GM18870 (cell line): ENCODE data around the gene REEP5.
"Not testable (repeated sequence)": the region's sequence is repeated elsewhere in the genome, so short reads cannot be mapped to it uniquely, and the experiment has no call there.

ENCODE experiments used
- ATAC-seq: cut with Tn5 transposase; IDR thresholded peaks from one replicate; pipeline ENCODE4 v1.9.1; 2021; ENCODE audit warnings: moderate library complexity; ENCODE audit not compliant: unreplicated experiment

Gene REEP5

GRCh38 chr5:112892776-112893175, 29.3 kb downstream of the REEP5 start:
- ATAC-seq, result no peak

- not testable (repeated sequence) for ATAC-seq
Measured at GRCh38 chr5:112892066-112892465, 30.0 kb downstream of the REEP5 start.

GRCh38 chr5:112886975-112887374, 35.1 kb downstream of the REEP5 start:
- no peak for ATAC-seq

- no peak for ATAC-seq
Measured at GRCh38 chr5:112885001-112885400, 37.0 kb downstream of the REEP5 start.

- ATAC-seq, result no peak
Measured at GRCh38 chr5:112883192-112883591, 38.8 kb downstream of the REEP5 start.

GRCh38 chr5:112880219-112880964, 41.6 kb downstream of the REEP5 start:
- no peak for ATAC-seq

GRCh38 chr5:112878760-112879159, 43.3 kb downstream of the REEP5 start:
- ATAC-seq, result peak; percentile 61

GRCh38 chr5:112878101-112878500, 43.9 kb downstream of the REEP5 start:
- ATAC-seq, result no peak

GRCh38 chr5:112876362-112876761, 45.7 kb downstream of the REEP5 start:
- no peak for ATAC-seq

GRCh38 chr5:112870966-112871365, 51.1 kb downstream of the REEP5 start:
- no peak for ATAC-seq

- peak; percentile 61 for ATAC-seq
Measured at GRCh38 chr5:112869948-112870347, 52.1 kb downstream of the REEP5 start.

- ATAC-seq, result no peak
Measured at GRCh38 chr5:112867411-112867810, 54.6 kb downstream of the REEP5 start.

GRCh38 chr5:112866739-112867138, 55.3 kb downstream of the REEP5 start:
- ATAC-seq, result no peak

GRCh38 chr5:112865128-112865527, 56.9 kb downstream of the REEP5 start:
- no peak for ATAC-seq

- no peak for ATAC-seq
Measured at GRCh38 chr5:112863549-112863948, 58.5 kb downstream of the REEP5 start.

GRCh38 chr5:112862085-112862484, 59.9 kb downstream of the REEP5 start:
- ATAC-seq, result no peak

GRCh38 chr5:112861638-112861985, 60.4 kb downstream of the REEP5 start:
- ATAC-seq, result no peak

GRCh38 chr5:112860929-112861637, 60.9 kb downstream of the REEP5 start, which contains the start of gene SRP19:
SRP19 (plus strand) TSS chr5:112861287; CDS start chr5:112861377, 90 bp downstream.
- ATAC-seq, result peak; percentile 95

- not testable (repeated sequence) for ATAC-seq
Measured at GRCh38 chr5:112860571-112860928, 61.5 kb downstream of the REEP5 start.

GRCh38 chr5:112857866-112858265, 64.2 kb downstream of the REEP5 start:
- no peak for ATAC-seq

GRCh38 chr5:112854651-112855050, 67.4 kb downstream of the REEP5 start:
- no peak for ATAC-seq

- no peak for ATAC-seq
Measured at GRCh38 chr5:112849912-112850311, 72.1 kb downstream of the REEP5 start.
